Muscle layer of colon (tissue), 2 donors: ENCODE data around the gene ZNF71.

ENCODE experiments used
- H3K27ac ChIP-seq: one replicate; pipeline ENCODE4 v1.7.0; 2013; ENCODE audit warnings: low read depth, mild to moderate bottlenecking, low read length, moderate library complexity
- H3K27me3 ChIP-seq, 2 donors: one replicate each; pipeline ENCODE4 v1.7.0; 2013; ENCODE audit warnings: low read length in 2 of 2, mild to moderate bottlenecking in 2 of 2; ENCODE audit not compliant: insufficient read depth in 2 of 2, control insufficient read depth in 1 of 2
- H3K36me3 ChIP-seq: one replicate; pipeline ENCODE4 v1.7.0; 2013; ENCODE audit warnings: mild to moderate bottlenecking, low read length; ENCODE audit not compliant: insufficient read depth
- H3K4me1 ChIP-seq: one replicate; pipeline ENCODE4 v1.7.0; 2013; ENCODE audit warnings: mild to moderate bottlenecking, low read length; ENCODE audit not compliant: insufficient read depth
- H3K4me3 ChIP-seq, 2 donors: one replicate each; pipeline ENCODE4 v1.7.0; 2013; ENCODE audit warnings: low read length in 2 of 2, low read depth in 1 of 2, mild to moderate bottlenecking in 1 of 2, moderate library complexity in 1 of 2
- H3K9ac ChIP-seq: one replicate; pipeline ENCODE4 v1.7.0; 2013; ENCODE audit warnings: low read length
- H3K9me3 ChIP-seq: one replicate; pipeline ENCODE4 v1.7.0; 2013; ENCODE audit warnings: mild to moderate bottlenecking, low read length
- donor health status: abdominal sarcoma.
- donor health status: Adenocarcinoma of cecum.

ZNF71 gene

DNA sequence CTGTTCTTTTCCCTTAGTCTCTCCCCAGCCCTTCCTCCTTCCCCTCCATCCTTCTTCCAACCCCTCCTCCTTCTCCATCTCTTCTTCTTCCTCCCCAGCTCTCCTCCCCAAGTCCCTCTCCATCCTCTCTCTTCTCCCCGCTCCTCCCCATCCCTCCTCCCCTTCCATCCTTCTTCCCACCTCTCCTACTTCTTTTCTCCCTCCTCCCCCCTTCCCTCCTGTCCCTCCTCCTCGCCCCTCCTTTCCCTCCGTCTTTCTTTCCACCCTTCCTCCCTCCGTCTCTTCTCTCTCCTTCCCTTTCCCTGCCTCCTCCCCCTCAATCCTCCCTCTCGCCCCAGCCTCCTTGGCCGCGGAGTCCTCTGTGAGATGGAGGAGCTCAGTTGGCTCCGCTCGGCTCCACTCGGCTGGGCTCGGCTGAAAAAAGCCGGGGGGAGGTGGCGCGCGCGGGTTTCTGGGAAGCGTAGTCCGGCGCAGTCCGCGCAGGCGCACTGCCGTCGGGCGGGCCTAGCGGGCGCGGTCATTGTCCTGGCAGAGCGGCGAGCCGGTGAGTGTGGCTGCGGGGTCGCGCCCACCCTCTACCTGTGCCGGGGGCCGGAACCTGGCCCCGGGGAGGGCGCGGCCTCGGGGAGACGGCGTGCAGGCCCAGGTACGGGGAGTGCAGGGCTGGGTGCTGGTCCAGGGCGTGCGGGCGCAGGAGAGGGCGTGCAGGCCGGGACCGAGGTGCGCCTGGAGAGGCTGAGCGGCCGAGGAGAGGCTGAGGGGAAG, at the start of gene ZNF71:
ZNF71 (plus strand) TSS at position 520 of the 765 bp plus-strand sequence. CDS start 6,257 bp downstream, outside the sequence.
- peak within 1 kb of the TSS; percentile 80 for H3K9ac ChIP-seq
- peaks cover 3% of the 10 kb centered on the region for H3K9me3 ChIP-seq
- peaks cover 13% of the 10 kb centered on the region for H3K4me1 ChIP-seq
- peak within 1 kb of the TSS; percentile 70 to 96 for H3K4me3 ChIP-seq
- no peaks in the 10 kb centered on the region for H3K27me3 ChIP-seq
- peak within 1 kb of the TSS; percentile 21 for H3K27ac ChIP-seq
- no peaks in the 10 kb centered on the region for H3K36me3 ChIP-seq

DNA sequence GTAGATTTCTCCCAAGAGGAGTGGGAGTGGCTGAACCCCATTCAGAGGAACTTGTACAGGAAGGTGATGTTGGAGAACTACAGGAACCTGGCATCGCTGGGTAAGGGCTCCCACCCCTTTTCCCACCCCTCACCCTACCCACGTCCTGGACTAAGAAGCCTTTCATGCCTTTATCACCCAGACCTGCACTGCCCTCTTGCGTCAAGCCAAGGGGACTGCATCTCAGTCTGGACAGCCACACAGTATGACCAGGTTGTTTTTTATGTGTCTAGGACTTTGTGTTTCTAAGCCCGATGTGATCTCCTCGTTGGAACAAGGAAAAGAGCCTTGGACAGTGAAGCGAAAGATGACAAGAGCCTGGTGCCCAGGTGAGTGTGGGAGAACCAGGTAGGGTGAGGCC, 47.6 kb upstream of the ZNF71 start:
- Histone ChIP-seq H3K9me3 (peaks cover 72% of the 10 kb centered on the region), H3K9ac (no peak overlapping the region), H3K4me1 (no peaks in the 10 kb centered on the region), H3K27ac (no peak overlapping the region), H3K4me3 (peak overlapping the region in 1 of 2 donors; percentile 6), H3K36me3 (peaks cover 55% of the 10 kb centered on the region), H3K27me3 (no peaks in the 10 kb centered on the region)

DNA sequence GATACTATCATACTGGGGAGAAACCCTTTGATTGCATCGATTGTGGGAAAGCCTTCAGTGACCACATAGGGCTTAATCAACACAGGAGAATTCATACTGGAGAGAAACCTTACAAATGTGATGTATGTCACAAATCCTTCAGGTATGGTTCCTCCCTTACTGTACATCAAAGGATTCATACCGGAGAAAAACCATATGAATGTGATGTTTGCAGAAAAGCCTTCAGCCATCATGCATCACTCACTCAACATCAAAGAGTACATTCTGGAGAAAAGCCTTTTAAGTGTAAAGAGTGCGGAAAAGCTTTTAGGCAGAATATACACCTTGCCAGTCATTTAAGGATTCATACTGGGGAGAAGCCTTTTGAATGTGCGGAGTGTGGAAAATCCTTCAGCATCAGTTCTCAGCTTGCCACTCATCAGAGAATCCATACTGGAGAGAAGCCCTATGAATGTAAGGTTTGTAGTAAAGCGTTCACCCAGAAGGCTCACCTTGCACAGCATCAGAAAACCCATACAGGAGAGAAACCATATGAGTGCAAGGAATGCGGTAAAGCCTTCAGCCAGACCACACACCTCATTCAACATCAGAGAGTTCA, 40.7 kb upstream of the ZNF71 start:
- H3K4me3 ChIP-seq, result peak overlapping the region in 1 of 2 donors; percentile 33
- H3K36me3 ChIP-seq, result peaks cover 40% of the 10 kb centered on the region
- peaks cover 78% of the 10 kb centered on the region for H3K9me3 ChIP-seq

DNA sequence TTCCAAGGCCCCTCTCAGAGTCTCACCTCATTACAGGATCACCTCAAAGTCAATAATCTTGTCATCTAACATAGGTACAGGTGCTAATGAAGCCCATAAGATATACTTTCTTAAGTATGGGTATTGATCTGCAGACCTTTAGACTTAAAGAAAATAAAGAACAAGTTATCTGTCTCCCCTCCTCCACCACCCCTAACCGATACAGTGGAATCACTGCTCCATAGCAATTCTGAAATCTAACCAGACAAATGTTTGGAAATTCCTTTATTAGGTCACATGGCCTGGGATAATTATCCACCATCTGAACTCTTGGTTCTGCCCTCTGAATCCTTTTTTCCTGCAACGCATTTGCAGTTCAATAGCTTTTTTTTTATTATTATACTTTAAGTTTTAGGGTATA, 32.3 kb upstream of the ZNF71 start:
- H3K9ac ChIP-seq, result no peak overlapping the region
- H3K27me3 ChIP-seq, result no peaks in the 10 kb centered on the region
- peaks cover 5% of the 10 kb centered on the region for H3K36me3 ChIP-seq
- H3K27ac ChIP-seq, result no peak overlapping the region
- no peak overlapping the region for H3K4me3 ChIP-seq
- peaks cover 7% of the 10 kb centered on the region for H3K4me1 ChIP-seq
- H3K9me3 ChIP-seq, result peaks cover 34% of the 10 kb centered on the region

More for the DNA sequence above, 40.7 kb upstream of the ZNF71 start:
- Histone ChIP-seq H3K4me1 (no peaks in the 10 kb centered on the region), H3K27me3 (no peaks in the 10 kb centered on the region), H3K27ac (no peak overlapping the region), H3K9ac (no peak overlapping the region)

DNA sequence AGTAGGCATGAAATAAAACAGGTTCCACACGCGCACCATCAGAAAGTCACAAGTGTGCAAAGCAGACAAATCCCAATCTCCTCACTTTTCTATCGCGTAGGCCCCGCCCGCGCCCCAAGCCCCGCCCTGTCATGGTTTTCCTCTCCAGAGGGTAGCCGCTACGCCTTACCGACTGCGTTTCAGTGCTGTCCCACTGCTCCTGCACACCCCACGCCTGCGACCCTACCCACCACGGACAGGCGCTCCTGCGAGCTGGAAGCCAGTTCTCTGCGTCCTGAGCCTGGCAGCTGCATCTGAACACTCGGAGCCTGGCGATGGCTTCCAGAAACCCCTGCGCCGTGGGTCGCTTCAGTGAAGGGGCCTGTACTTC, 28.2 kb upstream of the ZNF71 start:
- Histone ChIP-seq H3K27me3 (no peaks in the 10 kb centered on the region), H3K4me3 (peak overlapping the region; percentile 96 to 97), H3K9ac (peak overlapping the region; percentile 55), H3K9me3 (peaks cover 56% of the 10 kb centered on the region), H3K4me1 (peaks cover 14% of the 10 kb centered on the region), H3K36me3 (peaks cover 20% of the 10 kb centered on the region), H3K27ac (peak overlapping the region; percentile 77)

DNA sequence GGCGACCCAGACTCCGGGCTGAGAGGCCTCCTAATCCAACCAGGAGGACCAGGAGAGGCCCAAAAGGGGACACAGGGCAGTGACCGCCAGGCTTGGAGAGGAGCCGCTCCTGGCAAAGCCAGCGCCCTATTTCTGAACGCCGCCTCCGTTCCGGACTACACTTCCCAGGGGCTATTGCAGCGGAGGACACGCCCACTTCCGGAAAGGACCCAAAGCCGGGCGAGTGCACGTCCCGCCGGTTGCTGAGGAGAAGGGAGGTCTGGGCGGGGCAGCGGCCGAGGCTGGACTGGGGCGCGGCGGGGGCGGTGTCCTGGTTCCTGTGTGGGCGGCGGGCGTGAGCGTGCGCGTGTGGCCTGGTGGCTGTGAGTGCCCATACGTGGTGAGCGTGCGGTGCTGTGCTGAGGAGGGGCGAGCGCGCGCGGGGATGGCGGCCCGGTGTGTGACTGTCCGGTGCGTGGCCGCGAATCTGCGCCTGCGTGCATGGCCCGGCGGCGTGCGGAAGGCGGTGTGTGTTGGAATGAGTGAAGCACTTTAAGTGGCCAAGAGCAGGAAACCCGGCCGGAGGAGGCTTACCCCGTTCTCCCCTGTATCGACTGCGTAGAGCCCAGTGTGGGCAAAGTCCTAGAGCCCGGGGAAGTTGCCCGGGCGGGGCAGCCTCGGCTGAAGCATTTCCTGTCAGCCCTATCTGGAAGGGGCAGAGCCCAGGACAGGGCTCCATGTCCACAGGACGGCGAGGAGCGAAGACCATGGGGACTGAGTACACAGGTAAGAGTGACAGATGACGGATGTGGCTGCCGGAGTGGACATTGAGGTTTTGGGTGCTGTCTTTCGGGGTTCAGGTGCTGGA, 27.6 kb upstream of the ZNF71 start, which contains the start of gene ZNF470:
ZNF470 (plus strand) TSS at position 195 of the 847 bp plus-strand sequence. CDS start 2,844 bp downstream, outside the sequence.
- H3K9me3 ChIP-seq, result peaks cover 51% of the 10 kb centered on the region
- no peaks in the 10 kb centered on the region for H3K27me3 ChIP-seq
- H3K4me1 ChIP-seq, result peaks cover 14% of the 10 kb centered on the region
- H3K9ac ChIP-seq, result peak within 1 kb of the TSS; percentile 55
- peaks cover 20% of the 10 kb centered on the region for H3K36me3 ChIP-seq
- peak within 1 kb of the TSS; percentile 96 to 97 for H3K4me3 ChIP-seq
- H3K27ac ChIP-seq, result peak within 1 kb of the TSS; percentile 77

DNA sequence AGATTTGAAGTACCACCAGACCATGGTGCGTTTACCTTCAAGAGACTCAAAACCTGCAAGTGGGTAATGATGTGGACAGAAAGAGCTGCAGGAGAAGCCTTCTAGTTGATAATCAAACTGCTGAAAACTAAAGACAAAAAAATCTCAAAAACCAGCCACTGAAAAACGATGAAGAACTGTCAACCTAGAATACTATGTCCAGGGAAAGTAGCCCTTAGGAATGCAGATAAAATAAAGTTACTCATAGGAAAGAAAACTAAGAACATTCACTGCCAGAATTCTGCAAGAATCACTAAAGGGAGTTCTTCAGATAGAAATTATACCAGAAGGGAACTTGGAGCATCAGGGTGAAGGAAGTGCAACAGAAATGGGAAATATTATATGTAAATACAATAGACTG, 22.5 kb upstream of the ZNF71 start:
- Histone ChIP-seq H3K4me1 (peaks cover 8% of the 10 kb centered on the region), H3K9me3 (peaks cover 83% of the 10 kb centered on the region), H3K9ac (no peak overlapping the region), H3K27ac (no peak overlapping the region), H3K4me3 (peak overlapping the region in 1 of 2 donors; percentile 35), H3K36me3 (peaks cover 57% of the 10 kb centered on the region), H3K27me3 (no peaks in the 10 kb centered on the region)

DNA sequence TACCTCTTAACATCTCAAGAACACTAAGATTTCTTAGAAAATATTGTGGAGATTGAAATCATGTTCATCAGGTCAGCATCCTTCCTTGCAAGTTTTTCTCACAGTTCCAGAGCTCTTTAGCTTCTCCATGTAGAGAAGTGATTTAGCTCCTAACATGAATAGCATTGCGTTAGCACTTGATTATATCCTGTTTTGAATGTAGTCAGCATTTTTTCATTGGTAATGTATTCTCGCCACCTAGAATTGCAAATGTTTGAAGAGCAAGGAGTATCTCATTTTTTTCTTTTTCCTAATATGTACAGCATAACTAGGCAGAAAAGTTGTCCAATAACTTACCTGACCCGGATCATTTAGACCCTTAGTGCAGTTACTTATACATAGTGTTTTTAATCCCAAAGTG, 21.2 kb upstream of the ZNF71 start:
- Histone ChIP-seq H3K9ac (no peak overlapping the region), H3K9me3 (peaks cover 88% of the 10 kb centered on the region), H3K4me3 (peak overlapping the region in 1 of 2 donors; percentile 58)

DNA sequence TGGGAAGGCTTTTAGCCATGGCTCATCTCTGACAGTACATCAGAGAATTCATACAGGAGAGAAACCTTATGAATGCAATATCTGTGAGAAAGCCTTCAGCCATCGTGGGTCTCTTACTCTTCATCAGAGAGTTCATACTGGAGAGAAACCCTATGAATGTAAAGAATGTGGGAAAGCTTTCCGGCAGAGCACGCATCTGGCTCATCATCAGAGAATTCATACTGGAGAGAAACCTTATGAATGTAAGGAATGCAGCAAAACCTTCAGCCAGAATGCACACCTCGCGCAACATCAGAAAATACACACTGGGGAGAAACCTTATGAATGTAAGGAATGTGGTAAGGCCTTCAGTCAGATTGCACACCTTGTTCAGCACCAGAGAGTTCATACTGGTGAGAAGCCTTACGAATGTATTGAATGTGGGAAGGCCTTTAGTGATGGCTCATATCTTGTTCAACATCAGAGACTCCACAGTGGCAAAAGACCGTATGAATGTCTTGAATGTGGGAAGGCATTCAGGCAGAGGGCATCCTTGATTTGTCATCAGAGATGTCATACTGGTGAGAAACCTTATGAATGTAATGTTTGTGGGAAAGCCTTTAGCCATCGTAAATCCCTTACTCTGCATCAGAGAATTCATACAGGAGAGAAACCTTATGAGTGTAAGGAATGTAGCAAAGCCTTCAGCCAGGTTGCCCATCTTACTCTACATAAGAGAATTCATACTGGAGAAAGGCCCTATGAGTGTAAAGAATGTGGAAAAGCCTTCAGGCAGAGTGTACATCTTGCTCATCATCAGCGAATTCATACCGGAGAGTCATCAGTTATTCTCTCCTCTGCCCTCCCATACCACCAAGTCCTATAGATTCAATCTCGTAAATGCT, 17.1 kb upstream of the ZNF71 start:
- no peak overlapping the region for H3K9ac ChIP-seq
- peaks cover 91% of the 10 kb centered on the region for H3K9me3 ChIP-seq
- H3K4me3 ChIP-seq, result peak overlapping the region; percentile 15 to 33
- no peaks in the 10 kb centered on the region for H3K4me1 ChIP-seq
- H3K27ac ChIP-seq, result no peak overlapping the region
- H3K36me3 ChIP-seq, result peaks cover 43% of the 10 kb centered on the region
- no peaks in the 10 kb centered on the region for H3K27me3 ChIP-seq

More for the DNA sequence above, 21.2 kb upstream of the ZNF71 start:
- H3K27ac ChIP-seq, result no peak overlapping the region
- H3K4me1 ChIP-seq, result no peaks in the 10 kb centered on the region
- H3K27me3 ChIP-seq, result no peaks in the 10 kb centered on the region
- peaks cover 57% of the 10 kb centered on the region for H3K36me3 ChIP-seq

DNA sequence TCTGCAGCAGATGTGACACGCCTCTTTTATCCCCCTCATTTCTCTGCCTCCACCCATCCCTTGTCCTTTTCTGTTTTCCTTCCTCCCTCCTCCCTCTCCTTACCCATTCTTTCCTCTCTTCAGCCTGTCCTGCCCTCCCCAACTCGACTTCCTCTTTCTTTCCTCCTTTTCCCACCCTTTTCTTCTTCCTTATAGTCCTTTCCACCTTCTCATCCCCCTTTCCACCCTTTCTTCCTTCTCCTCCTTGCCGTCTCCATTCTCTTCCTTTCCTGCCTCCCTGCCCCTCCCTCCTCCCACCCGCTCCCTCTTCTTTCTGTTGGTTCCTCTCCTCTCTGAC, 688 bp upstream of the ZNF71 start:
- Histone ChIP-seq H3K9me3 (peaks cover 3% of the 10 kb centered on the region), H3K27me3 (no peaks in the 10 kb centered on the region), H3K9ac (no peak overlapping the region), H3K4me1 (peaks cover 13% of the 10 kb centered on the region), H3K36me3 (no peaks in the 10 kb centered on the region), H3K4me3 (peak overlapping the region; percentile 70 to 96), H3K27ac (no peak overlapping the region)
